HG02642 (cell line): ENCODE measurements around the gene DMAP1.
"Not testable (repeated sequence)": the region's sequence is repeated elsewhere in the genome, so short reads cannot be mapped to it uniquely, and the experiment has no call there.

ENCODE experiments used
- ATAC-seq: cut with Tn5 transposase; IDR thresholded peaks from one replicate; pipeline ENCODE4 v1.9.1; 2021; ENCODE audit warnings: mild to moderate bottlenecking; ENCODE audit not compliant: unreplicated experiment, poor library complexity

DMAP1 gene

GRCh38 chr1:44213222-44214112 lies at the start of gene DMAP1:
TSS of gene DMAP1 (plus strand) at chr1:44213471. CDS start at chr1:44213754, 283 bp downstream.
- ATAC-seq: peak; percentile 77

- ATAC-seq: no peak
Measured at GRCh38 chr1:44168520-44169098, 44.7 kb upstream of the DMAP1 start.

- ATAC-seq: no peak
Measured at GRCh38 chr1:44170281-44170823, 42.9 kb upstream of the DMAP1 start.

GRCh38 chr1:44174630-44175029 lies 38.6 kb upstream of the DMAP1 start:
- ATAC-seq: no peak

- no peak for ATAC-seq
Measured at GRCh38 chr1:44200336-44200735, 12.9 kb upstream of the DMAP1 start.

GRCh38 chr1:44206545-44206944 lies 6.7 kb upstream of the DMAP1 start:
- ATAC-seq: not testable (repeated sequence)

- no peak for ATAC-seq
Measured at GRCh38 chr1:44208226-44208625, 5.0 kb upstream of the DMAP1 start.

GRCh38 chr1:44210595-44210994 lies 2.7 kb upstream of the DMAP1 start:
- no peak for ATAC-seq

- no peak for ATAC-seq
Measured at GRCh38 chr1:44212355-44213221, 683 bp upstream of the DMAP1 start.

- no peak for ATAC-seq
Measured at GRCh38 chr1:44217809-44218410, 4.6 kb downstream of the DMAP1 start.

- ATAC-seq: no peak
Measured at GRCh38 chr1:44218503-44219300, 5.4 kb downstream of the DMAP1 start.

- ATAC-seq: no peak
Measured at GRCh38 chr1:44219301-44219626, 6.0 kb downstream of the DMAP1 start.

GRCh38 chr1:44220001-44220751 lies 6.9 kb downstream of the DMAP1 start:
- ATAC-seq: no peak

- no peak for ATAC-seq
Measured at GRCh38 chr1:44220755-44221154, 7.5 kb downstream of the DMAP1 start.

- no peak for ATAC-seq
Measured at GRCh38 chr1:44221769-44222168, 8.5 kb downstream of the DMAP1 start.

- ATAC-seq: no peak
Measured at GRCh38 chr1:44222397-44223186, 9.3 kb downstream of the DMAP1 start.

GRCh38 chr1:44223187-44223610 lies 9.9 kb downstream of the DMAP1 start:
- no peak for ATAC-seq

GRCh38 chr1:44225761-44226160 lies 12.5 kb downstream of the DMAP1 start:
- no peak for ATAC-seq
